HG03342 (cell line): ENCODE measurements around the gene PTPRG.

ENCODE experiments used
- ATAC-seq: cut with Tn5 transposase; IDR thresholded peaks from one replicate; pipeline ENCODE4 v1.9.1; 2021; ENCODE audit warnings: mild to moderate bottlenecking, moderate library complexity; ENCODE audit not compliant: unreplicated experiment

PTPRG gene

DNA sequence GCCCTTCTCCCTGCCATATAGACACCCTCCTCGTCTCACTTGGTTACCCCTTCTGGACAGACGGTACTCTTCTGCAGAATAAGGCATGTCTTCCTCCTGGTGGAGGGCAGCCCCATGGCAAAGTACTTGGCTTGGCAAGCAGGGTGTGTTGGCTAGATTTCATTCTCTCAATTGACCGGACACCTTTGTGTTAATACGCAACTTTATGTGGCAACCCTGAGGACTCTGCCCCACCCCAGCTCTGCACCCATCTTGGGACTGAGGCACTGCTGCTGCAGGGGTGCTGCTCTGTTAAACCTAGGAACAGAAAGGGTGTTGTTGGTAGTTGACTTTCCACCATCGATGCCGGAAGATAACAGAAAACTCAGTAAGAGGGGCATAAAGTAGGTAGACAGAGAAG is 55.2 kb downstream of the PTPRG start:
- no peak for ATAC-seq

- ATAC-seq: no peak
These were observed 55.7 kb downstream of the PTPRG start for GRCh38 chr3:61617041-61617440.

DNA sequence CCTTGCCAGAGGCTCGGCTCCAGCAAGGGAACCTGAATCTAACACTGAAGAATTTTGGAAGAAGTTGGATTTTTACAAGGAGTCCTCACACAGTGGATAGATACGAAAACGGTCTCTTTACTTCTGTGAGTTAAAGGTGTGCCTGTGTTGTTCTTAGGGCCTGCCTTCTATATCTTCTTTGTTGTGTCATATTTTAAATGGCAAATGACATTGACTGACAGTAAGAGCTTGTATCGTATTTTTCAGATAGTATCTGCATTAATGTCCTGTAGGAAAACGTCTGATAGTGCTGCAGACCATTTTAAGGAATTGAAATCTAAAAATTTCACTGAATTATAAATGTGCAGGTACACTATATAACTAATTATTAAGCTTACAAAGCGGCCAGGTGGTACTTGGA is 56.3 kb downstream of the PTPRG start:
- no peak for ATAC-seq

DNA sequence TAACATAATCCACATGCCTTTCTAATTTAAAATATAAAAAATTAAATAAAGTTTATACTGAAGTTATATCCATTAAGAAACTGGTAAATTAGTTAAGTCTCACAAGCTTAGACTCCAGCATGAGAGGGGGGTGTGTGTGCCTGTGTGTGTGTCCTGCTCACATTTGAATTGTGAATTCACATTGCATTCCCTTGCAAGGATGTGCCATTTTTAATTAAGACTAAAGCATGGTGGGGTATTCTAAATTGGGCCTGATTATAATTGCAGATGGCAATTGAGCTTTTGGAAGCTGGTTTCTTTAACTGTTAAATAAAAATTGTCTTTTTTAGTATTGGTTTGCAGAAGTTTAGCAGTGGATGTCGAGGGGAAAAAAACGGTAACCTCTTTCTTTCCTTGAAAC is 56.9 kb downstream of the PTPRG start:
- no peak for ATAC-seq

GRCh38 chr3:61618871-61619270 is 57.5 kb downstream of the PTPRG start:
- no peak for ATAC-seq

- no peak for ATAC-seq
These were observed 58.7 kb downstream of the PTPRG start for GRCh38 chr3:61620073-61620472.

DNA sequence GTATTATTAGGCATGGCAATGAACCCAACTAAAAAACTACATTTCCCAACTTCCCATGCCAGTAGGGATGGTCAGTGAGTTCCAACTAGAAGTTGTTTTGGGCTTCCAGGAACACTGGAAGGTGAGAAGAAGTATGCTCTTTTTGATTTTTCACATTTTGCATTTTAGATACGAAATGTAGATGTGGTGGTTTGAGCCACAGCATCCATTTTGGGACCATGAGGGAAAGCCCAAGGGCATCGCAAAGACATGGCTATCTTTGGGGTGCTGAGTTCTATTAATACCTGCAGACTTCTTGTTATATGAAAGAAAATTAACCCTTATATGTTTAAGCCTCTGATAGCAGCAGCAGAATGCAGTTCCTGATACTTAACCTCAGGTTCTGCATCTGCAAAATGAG is 62.9 kb downstream of the PTPRG start:
- ATAC-seq: no peak

DNA sequence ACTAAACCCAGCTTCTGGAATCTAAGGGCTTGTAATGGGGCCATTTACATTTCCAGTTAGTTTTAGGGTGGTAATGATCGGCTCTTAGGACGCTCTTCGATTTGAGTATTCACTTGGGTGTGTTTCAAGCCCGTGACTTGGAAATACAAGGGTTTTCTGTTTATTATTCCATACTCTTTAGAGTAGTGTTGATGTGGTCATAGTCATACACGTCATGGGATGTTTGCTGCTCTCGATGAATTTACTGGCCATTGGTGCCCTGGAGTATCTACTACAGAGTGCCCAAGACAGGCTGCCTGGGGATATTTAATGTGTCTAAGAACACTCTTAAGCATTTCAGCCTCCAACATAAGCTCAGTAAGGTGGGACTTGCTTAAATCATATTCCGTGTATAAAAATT is 64.1 kb downstream of the PTPRG start:
- no peak for ATAC-seq

GRCh38 chr3:61626484-61626883 is 65.1 kb downstream of the PTPRG start:
- no peak for ATAC-seq

DNA sequence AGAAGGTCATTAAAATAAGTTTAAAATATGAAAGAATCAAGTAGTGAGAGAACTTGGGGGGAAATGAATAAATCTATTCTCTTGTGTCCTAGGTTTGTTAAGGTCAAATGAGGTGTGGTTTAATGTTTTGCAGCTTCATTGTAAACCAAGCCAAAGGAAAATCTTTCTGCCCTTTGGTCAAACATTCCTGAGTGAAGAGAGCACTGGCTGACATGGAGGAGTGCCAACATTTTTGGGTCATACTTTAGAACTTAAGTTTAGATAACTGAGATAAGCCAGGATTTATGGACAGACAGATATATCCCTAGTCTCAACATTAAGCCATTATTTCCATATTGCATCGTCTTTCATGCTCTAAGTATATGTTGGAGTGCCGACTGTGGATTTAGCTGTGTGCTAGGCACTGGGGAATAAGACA is 66.4 kb downstream of the PTPRG start:
- ATAC-seq: no peak

- no peak for ATAC-seq
These were observed 67.3 kb downstream of the PTPRG start for GRCh38 chr3:61628636-61629035.

GRCh38 chr3:61629442-61629841 is 68.1 kb downstream of the PTPRG start:
- ATAC-seq: no peak

GRCh38 chr3:61631108-61631769 is 69.9 kb downstream of the PTPRG start:
- ATAC-seq: no peak

GRCh38 chr3:61632568-61633175 is 71.3 kb downstream of the PTPRG start:
- ATAC-seq: no peak

DNA sequence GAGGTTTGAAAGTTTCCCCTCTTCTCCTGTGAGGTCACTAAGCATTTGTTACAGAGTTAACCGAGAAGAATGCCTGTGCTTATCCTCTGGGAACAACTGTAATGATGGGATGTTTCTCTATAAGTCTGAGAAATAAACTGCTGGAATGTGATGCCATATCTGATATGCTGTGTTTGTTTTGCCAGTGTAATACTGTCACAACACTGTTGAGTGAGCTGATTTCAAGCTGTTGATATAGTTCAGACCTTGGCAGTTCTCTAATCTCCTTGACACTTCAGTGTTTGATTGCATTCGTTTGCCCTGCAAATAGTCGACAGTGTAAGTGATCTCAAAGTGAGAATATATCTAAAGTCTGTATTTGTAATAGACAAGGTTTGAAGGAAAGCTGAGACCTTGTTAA is 73.3 kb downstream of the PTPRG start:
- ATAC-seq: no peak

DNA sequence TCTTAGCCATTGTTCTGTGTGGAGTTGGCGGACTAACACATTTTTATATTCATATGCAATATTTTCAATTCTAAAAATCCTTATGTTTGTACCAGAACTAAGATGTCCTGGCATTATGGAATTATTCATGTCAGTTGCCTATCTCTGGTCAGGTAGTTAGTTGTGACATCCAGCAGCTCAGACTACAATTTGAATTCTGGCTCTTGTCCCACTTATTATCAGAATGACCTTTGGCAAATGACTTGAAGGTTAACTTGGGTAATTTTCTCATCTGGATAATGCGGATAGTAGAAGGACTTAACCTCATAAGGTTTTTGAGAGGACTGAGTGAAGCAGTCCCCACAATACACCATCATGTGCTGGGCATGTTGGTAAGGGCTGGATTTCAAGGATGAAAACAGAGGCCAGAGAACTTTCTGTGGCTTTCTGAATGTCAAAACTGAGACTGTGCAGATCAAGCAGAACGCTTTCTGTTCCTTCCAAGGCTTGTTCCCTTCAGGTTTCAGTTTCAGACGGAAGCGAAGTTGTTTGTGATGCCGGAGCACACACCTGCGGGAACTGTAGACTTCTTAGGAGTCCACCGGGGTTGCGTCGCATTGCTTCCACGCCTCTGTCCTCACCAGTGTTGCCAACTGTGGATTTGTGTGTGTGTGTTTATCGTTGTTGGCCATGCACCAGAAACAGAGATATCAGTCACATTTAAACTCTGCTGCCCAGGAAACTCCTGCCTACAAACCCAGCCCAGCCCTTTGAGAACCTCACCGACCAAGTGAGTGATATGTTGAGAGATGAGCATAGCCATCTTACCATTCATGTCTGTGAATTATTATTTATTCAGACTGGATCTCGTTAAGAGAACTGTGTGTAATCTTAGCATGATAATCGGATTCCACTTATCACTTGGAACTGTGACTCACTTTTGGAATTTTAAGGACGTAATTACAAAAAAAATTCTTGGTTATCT is 76.0 kb downstream of the PTPRG start:
- peak; percentile 73 for ATAC-seq

DNA sequence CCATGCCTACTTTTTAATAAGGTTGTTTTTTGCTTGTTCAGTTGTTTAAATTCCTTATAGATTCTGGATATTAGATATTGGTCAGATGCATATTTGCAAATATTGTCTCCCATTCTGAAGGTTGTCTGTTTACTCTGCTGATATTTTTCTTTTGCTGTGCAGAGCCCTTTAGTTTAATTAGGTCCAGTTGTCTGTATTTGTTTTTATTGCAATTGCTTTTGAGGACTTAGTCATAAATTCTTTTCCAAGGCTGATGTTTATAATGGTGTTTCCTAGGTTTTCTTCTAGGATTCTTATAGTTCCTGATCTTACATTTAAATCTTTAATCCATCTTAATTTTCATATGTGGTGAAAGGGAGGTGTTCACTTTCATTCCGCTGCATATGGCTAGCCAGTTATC is 77.4 kb downstream of the PTPRG start:
- ATAC-seq: no peak

DNA sequence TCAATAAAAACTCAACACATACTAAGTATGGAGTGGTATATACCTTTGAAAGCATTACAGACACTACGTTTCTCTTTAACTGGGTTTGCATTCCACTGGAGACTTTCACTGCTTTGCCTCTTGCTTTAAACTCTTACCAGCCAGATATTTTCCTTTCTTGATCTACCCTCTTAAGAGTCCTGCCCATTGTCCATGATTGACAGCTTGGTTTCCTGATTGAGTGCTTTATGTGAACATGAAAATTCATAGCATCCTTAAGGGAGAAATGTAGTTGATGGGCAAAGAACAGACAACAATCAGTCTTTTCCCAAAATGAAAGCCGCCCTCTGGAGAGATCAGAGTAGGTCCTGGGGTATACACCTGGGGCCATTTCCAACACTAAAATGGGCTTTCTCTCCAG is 78.6 kb downstream of the PTPRG start:
- ATAC-seq: no peak

DNA sequence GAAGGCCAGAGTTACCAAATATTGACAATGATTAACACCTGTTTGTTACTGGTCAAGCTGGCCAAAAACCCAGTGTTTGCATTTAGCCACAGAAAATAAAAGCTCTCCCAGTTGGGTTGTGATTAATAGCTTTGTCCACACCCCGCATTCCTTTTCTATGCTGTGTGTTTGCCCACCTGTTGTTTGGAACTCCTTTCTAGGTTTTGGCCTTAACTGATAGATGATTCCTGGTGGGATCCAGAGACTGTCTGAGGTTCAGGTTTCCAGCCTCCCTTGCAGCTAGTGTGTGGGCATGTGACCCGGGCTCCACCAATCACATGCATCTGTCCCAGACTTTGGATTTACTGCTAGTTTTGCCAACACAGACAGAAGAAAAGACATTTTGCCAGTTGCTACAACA is 83.8 kb downstream of the PTPRG start:
- no peak for ATAC-seq

DNA sequence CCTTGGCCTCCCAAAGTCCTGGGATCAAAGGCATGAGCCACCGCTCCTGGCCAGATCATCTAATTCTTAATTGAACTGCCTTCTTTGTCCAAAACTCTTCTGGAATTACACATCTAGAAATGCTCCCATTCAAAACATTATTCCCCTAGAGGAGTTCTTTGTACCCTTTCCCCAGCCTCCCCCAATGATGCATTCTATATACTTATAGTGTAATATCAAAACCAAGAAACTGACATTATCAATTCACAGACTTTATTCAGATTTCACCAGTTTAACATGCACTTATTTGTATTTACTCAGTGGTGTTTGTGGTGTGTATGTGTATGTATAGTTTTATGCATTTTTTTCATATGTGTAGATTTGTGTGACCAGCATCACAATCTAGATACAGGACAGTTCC is 85.0 kb downstream of the PTPRG start:
- ATAC-seq: no peak

DNA sequence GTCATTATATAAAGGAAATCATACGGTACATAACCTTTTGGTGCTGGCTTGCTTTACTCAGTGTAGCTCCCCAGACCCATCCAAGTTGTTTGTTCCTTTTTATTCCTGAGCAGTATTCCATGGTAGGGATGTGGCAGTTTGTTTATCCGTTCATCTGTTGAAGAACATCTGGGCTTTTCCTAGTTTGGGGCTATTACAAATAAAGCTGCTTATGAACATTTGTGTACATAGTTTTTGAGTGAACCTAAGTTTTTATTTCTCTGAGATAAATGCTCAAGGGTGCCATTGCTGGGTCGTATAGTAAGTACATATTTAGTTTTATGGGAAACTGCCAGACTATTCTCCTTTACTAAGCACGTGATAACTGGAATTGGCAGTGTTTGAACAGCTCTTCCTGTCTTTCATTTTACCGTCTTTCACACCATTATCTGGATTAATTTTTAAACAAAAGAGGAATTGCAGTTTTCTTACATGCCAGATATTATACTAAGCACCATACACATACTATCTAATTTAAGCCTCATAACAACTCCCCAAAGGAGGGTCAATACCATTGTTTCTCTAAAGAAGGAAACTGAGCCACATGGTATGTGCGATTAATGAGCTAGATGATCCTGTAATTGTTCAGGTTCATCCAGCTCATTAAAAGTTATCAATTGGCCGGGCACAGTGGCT is 85.6 kb downstream of the PTPRG start:
- ATAC-seq: no peak
